HPDE6-E6E7 (cell line): ENCODE results near the gene COL4A5.

Experiments used
- DNase-seq: peaks from one replicate; pipeline ENCODE4 v3.0.0; 2011; ENCODE audit warnings: missing footprints; ENCODE audit errors: extremely low spot score

Gene COL4A5

DNA sequence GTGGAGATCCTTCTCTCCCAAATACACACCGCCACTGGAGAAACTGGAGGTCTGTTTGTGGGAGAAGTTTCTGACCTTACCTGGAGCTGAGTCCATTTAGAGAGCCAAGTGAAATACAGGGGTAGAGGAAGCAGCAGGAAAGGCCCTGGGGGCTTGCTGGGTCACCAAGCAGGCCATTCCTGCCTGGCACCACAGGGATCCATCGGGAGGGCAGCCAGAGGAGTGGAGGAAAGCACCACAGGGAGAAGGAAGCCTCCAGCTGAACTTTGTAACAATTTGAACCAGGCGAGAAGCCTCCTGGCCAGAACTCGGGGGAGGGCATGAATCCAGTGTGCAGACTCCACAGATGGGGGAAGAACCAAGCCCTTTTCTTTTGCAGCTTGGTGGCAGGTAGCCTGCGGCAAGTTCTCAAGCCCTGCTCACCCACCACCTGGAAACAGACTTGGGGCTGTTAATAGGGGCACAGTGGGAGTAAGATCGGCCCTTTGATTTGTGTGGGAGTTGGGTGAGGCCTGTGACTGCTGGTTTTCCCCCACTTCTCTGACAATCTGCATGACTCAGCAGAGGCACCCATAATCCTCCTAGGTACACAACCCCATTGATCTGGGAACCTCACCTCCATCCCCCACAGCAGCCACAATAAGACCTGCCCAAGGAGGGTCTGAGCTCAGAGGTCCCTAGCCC is 202.1 kb downstream of the COL4A5 start:
- DNase-seq: no peak

DNA sequence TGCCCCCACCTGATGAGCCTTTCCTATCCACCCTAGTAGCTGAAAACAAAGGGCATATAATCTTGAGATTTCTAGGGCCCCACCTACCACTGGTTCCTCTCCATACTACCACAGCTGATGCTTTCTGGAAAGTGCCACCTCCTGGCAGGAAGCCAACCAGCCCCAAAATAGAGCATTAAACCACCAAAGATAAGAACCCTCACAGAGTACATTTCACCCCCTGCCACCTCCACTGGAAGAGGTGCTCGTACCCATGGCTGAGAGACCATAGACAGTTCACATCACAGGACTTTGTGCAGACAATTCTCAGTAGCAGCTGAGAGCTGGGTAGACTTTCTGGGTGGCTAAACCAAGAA is 202.6 kb downstream of the COL4A5 start:
- DNase-seq: no peak

DNA sequence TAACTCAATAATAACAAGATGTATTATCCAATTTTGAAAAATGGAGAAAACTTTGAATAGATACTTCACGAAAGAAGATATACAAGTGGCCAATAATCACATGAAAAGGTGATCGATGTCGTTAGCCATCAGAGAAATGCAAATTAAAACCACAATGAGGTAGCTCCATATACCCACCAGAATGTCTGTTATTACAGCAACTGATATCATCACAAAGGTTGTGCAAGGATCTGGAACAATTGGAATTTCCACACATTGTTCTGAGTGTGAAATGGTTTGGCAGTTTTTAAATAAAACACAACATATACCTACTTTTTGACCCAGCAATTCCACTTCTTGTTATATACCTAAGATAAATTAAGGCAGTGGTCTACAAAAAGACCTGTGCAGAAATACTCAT is 225.1 kb downstream of the COL4A5 start:
- DNase-seq: no peak

DNA sequence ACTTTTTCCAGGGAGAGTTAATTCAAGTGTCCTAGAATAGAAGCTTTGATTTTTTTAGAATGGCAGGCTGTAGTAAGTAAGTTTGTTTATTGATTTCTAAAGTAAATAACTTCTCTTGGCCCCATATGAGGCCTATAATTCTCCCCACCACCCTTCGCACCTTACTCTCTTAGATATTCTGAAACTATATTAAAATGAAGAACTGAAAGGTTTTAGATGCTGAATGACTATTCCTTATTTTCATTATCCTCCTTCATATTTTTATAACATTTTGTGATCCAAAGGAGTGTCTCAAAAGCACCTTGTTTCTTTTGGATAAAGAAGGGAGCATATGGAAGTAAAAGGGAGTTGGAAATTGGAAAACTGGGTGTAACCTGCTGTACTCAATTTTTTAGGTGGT is 226.5 kb downstream of the COL4A5 start:
- no peak for DNase-seq

GRCh38 chrX:108671526-108671925 is 231.9 kb downstream of the COL4A5 start:
- no peak for DNase-seq

- no peak for DNase-seq
These were observed 257.1 kb downstream of the COL4A5 start for GRCh38 chrX:108696690-108697089.

- DNase-seq: no peak
These were observed 259.7 kb downstream of the COL4A5 start for GRCh38 chrX:108699368-108699767.

GRCh38 chrX:108701633-108702032 is 262.0 kb downstream of the COL4A5 start:
- DNase-seq: no peak

DNA sequence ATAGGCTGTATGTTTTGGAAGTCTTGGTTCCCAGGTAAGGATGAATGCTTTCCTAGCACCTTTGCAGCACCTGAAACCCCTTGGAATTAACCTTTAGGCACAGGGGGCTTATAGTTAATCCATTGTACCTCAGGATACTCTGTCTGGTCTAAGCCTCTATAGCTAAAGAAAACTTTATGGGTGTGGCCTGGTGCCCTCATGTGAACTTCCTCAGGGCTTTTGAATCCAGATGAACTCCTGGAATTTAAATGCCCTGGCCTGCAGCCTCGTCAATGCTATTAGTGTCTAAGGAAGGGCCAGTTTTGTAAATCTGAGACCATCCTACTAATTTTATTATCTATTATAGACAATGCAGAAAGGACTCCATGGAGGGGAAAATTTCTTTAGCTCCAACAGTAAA is 262.9 kb downstream of the COL4A5 start:
- no peak for DNase-seq

DNA sequence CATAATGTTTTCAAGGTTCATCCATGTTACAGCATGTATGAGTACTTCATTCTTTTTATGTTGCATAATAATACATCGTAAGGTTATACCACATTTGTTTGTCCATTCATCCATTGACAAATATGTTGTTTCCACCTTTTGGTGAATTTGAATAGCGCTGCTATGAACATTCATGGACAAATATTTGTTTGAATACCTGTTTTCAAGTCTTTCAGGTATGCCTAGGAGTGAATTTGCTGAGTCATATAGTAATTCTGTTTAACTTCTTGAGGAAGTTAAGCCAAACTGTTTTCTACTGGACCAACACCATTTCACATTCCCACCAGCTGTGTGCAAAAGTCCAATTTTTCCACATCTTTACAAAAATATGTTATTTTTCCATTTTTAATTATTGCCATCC is 265.2 kb downstream of the COL4A5 start:
- no peak for DNase-seq

- DNase-seq: no peak
These were observed 273.2 kb downstream of the COL4A5 start for GRCh38 chrX:108712886-108713285.

DNA sequence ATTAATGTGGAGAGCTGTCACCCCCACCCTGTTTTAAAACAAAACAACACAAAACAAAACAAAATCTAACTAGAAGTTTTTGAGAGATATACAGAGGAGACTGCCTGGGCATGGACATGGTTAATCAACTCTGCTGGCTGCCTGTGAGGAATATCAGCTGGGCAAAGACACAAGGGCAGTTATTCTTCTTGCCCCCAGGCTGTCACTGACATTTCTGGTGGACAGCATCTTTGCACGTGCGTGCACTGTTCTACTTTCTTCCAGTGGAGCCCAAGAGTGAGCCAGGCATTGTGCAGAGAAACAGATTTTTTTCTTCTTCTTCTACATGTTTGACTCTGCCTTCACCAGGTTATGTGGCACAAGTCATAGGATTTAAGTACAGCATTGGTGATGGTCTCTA is 282.9 kb downstream of the COL4A5 start:
- no peak for DNase-seq

- DNase-seq: no peak
These were observed 287.1 kb downstream of the COL4A5 start for GRCh38 chrX:108726748-108727147.

DNA sequence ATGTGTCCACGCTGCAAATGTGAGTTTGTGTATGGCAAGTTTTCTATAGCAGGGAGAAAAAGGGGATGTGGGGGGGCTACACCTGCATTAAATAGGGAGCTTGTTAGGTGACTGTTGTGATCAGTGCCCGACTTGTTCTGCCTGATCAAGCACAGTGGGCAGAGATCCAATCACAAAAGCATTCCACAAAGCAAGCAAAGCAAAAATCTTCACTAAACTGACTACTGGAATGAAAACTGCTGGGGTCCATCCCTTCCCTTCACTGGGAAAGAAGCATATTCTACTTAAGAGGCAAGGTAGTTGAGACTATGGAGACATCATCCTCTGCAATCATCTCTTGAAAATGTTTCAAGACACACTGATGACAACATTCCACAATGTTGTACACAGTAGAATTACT is 291.5 kb downstream of the COL4A5 start:
- no peak for DNase-seq

GRCh38 chrX:108732630-108733321 is 293.1 kb downstream of the COL4A5 start:
- no peak for DNase-seq

DNA sequence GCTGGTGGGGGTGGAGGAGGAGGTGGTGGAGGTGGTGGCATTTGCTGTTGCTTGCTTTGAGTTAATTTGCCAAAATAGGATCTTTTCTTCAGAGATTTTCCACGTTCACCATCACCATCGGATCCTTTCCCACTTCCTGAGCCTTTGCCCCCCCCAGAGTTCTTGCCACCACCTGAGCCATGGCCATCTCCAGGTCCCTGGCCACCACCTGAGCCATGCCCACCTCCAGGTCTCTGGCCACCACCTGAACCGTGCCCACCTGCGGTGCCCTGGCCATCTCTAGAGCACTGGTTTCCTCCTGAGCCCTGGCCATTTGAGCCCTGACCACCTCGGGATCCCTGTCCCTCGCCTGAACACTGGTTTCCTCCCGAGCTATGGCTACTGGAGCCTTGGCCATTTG is 294.8 kb downstream of the COL4A5 start:
- no peak for DNase-seq

DNA sequence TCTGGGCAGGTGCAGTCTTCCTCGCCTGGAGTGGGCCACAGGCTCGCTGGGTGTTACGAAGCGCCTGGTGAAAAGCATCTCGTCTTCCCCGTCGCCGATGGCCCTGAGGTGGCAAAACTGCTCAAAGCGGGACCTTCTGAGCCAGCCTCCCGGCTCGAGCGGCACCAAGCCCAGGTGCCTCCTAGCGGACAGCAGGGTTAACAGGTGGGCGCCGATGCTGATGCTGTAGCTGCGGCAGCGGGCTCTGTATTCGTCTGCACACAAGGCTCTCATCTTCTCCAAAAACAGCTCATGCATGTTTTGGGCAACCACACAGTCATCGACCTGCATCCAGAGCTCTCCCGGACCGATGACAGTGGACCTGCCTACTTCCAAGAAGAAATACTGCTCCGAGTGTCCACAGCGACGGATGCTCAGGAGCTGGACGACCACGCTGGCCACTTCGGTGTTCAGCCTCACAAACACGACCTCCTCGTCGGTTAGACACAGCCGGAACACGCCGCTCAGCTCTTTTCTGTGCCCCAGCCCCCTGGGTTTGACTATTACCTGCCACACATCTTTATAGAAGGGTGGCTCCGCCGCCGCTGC is 295.5 kb downstream of the COL4A5 start:
- DNase-seq: no peak

- DNase-seq: no peak
These were observed 296.3 kb downstream of the COL4A5 start for GRCh38 chrX:108735679-108736508.

- DNase-seq: no peak
These were observed 297.2 kb downstream of the COL4A5 start, which contains the start of gene IRS4 for GRCh38 chrX:108736509-108737479. Gene IRS4, minus strand, starts transcription at chrX:108736563.

DNA sequence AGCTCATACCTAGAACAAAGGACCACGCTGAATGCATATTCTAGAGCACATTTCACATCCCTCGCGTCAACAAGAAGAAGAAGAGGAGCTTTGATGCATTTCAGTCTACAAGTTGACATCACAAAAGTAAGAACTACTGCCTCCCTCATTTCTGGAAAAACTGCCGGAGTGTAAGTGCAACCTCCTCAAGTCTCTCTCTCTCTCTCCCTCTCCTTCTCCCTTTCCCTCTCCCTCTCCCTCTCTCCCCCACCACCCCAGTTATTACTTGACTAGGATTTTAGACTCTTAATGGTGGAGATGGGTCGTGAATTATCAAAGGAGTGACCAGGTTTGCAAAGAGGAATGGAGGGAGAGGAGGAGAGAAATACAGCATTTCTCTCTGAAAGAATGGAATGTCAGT is 298.1 kb downstream of the COL4A5 start:
- no peak for DNase-seq

- DNase-seq: no peak
These were observed 300.7 kb downstream of the COL4A5 start for GRCh38 chrX:108740299-108740774.
